CD14-positive monocyte (primary cell): ENCODE measurements around the gene KDR. TPM values are rescaled to one million over a fixed set of nuclear protein-coding genes. Genes with fewer than 3 reads are reported as not detected.

Source experiments
- DNase-seq, 3 donors: peaks; one replicate each; pipeline ENCODE4 v3.0.0-alpha.2; 2011 to 2022
- H2AFZ ChIP-seq: 2 replicates; pipeline ENCODE4 v1.6.0; 2012; ENCODE audit warnings: mild to moderate bottlenecking, low read depth, low read length, inconsistent platforms; ENCODE audit not compliant: insufficient read depth, poor library complexity, severe bottlenecking
- H3K27ac ChIP-seq, 2 donors: 1 replicate in 1 of 2; 2 replicates in 1 of 2; pipeline ENCODE4 v1.5.1; 2012 to 2013; ENCODE audit warnings: low read length in 2 of 2, control low read depth in 1 of 2, inconsistent platforms in 1 of 2, low read depth in 1 of 2, mild to moderate bottlenecking in 1 of 2
- H3K27me3 ChIP-seq, 2 donors: one replicate each; pipeline versions ENCODE4 v1.6.0 to v1.6.1; 2011 to 2013; ENCODE audit warnings: low read length in 2 of 2; ENCODE audit not compliant: control insufficient read depth in 2 of 2, insufficient read depth in 2 of 2
- H3K36me3 ChIP-seq, 2 donors: replicated peaks in 1 of 2; 1 replicate in 1 of 2; 2 replicates in 1 of 2; pipeline versions ENCODE4 v1.5.1 to v1.6.1; 2012 to 2013; ENCODE audit warnings: low read length in 2 of 2, control low read depth in 1 of 2, inconsistent platforms in 1 of 2, mild to moderate bottlenecking in 1 of 2; ENCODE audit not compliant: insufficient read depth in 2 of 2, control insufficient read depth in 1 of 2
- H3K4me1 ChIP-seq, 2 donors: 1 replicate in 1 of 2; 2 replicates in 1 of 2; pipeline versions ENCODE4 v1.5.1 to v1.6.1; 2012 to 2013; ENCODE audit warnings: low read length in 2 of 2, control low read depth in 1 of 2, inconsistent platforms in 1 of 2, mild to moderate bottlenecking in 1 of 2, moderate library complexity in 1 of 2; ENCODE audit not compliant: insufficient read depth in 2 of 2, control insufficient read depth in 1 of 2
- H3K4me2 ChIP-seq: replicated peaks from 2 replicates; pipeline ENCODE3; 2012; ENCODE audit warnings: low read length, moderate library complexity, mild to moderate bottlenecking; ENCODE audit not compliant: poor library complexity, severe bottlenecking; ENCODE audit errors: extremely low read depth
- H3K4me3 ChIP-seq, 3 experiments: fragments of 200-600 bp in 1 of 3; sonication (generic) in 1 of 3; replicated peaks in 1 of 3; 1 replicate in 2 of 3; 2 replicates in 1 of 3; pipeline ENCODE4 v1.5.1; 2011 to 2013; ENCODE audit warnings: low read length in 3 of 3, mild to moderate bottlenecking in 3 of 3, control low read depth in 2 of 3, low read depth in 2 of 3, inconsistent platforms in 1 of 3, moderate library complexity in 1 of 3
- H3K79me2 ChIP-seq: 2 replicates; pipeline ENCODE4 v1.6.0; 2012; ENCODE audit warnings: mild to moderate bottlenecking, control low read depth, inconsistent platforms, low read length, moderate library complexity; ENCODE audit not compliant: insufficient read depth
- H3K9ac ChIP-seq: 2 replicates; pipeline ENCODE4 v1.6.0; 2017; ENCODE audit warnings: low read length, mild to moderate bottlenecking; ENCODE audit not compliant: insufficient read depth, poor library complexity, severe bottlenecking
- H3K9me3 ChIP-seq, 2 donors: replicated peaks in 1 of 2; 1 replicate in 1 of 2; 2 replicates in 1 of 2; pipeline versions ENCODE4 v1.5.1 to v1.6.1; 2012 to 2013; ENCODE audit warnings: low read length in 2 of 2, control low read depth in 1 of 2; ENCODE audit not compliant: control insufficient read depth in 1 of 2, insufficient read depth in 1 of 2
- H4K20me1 ChIP-seq: 2 replicates; pipeline ENCODE4 v1.6.0; 2012; ENCODE audit warnings: mild to moderate bottlenecking, low read length, control low read depth, moderate library complexity; ENCODE audit not compliant: insufficient read depth
- H3K27ac Mint-ChIP-seq, 7 donors: one replicate each; pipeline ENCODE4 v1.8.0; 2020; ENCODE audit warnings: mild to moderate bottlenecking in 7 of 7, mixed read lengths in 7 of 7, moderate library complexity in 6 of 7, inconsistent platforms in 2 of 7
- H3K27me3 Mint-ChIP-seq, 3 donors: one replicate each; pipeline ENCODE4 v1.8.0; 2021 to 2022; ENCODE audit warnings: low read depth in 3 of 3, mild to moderate bottlenecking in 3 of 3, mixed read lengths in 3 of 3, moderate library complexity in 3 of 3, inconsistent platforms in 1 of 3
- H3K36me3 Mint-ChIP-seq, 2 donors: one replicate each; pipeline ENCODE4 v1.8.0; 2020; ENCODE audit warnings: mixed read lengths in 2 of 2, inconsistent platforms in 1 of 2, mild to moderate bottlenecking in 1 of 2
- H3K4me1 Mint-ChIP-seq: one replicate; pipeline ENCODE4 v1.8.0; 2020; ENCODE audit warnings: mild to moderate bottlenecking, mixed read lengths
- H3K4me3 Mint-ChIP-seq, 2 donors: one replicate each; pipeline ENCODE4 v1.8.0; 2020; ENCODE audit warnings: mild to moderate bottlenecking in 2 of 2, mixed read lengths in 2 of 2, moderate library complexity in 1 of 2
- H3K9me3 Mint-ChIP-seq, 7 donors: one replicate each; pipeline ENCODE4 v1.8.0; 2020 to 2022; ENCODE audit warnings: mixed read lengths in 7 of 7, mild to moderate bottlenecking in 6 of 7, moderate library complexity in 6 of 7, inconsistent platforms in 2 of 7
- CTCF ChIP-seq: fragments of 200-600 bp; IDR thresholded peaks from one replicate; pipeline ENCODE4 v1.8.0; 2022; ENCODE audit warnings: antibody characterized with exemption, mild to moderate bottlenecking
- WGBS: methylation state at CpG from one replicate; pipeline ENCODE4 v1.1.5; 2013; ENCODE audit warnings: missing lambda C conversion rate; ENCODE audit not compliant: insufficient coverage; 5-methylcytosine and 5-hydroxymethylcytosine counted together
- intact Hi-C, 2 donors: fragments of 100-400 bp; cut with micrococcal nuclease; formaldehyde crosslinking; loops; one replicate each; pipeline versions ENCODE4 v1.15.0 to v1.15.1; 2023
- polyA plus RNA-seq, 3 donors: library from polyadenylated mRNA; depleted of rRNA in 1 of 3; unstranded in 2 of 3; stranded (reverse) in 1 of 3; fragments of 300-500 nt in 2 of 3; fragments of >200 nt in 1 of 3; fragmentation: Illumina TruSeq in 2 of 3; gene quantifications; 1 replicate in 2 of 3; 2 replicates in 1 of 3; pipeline ENCODE4 v1.2.3, GENCODE V29; 2012 to 2021

KDR gene
- polyA plus RNA-seq, 3 donors = not detected

- H4K20me1 ChIP-seq = no peaks in the 10 kb centered on the region
- H3K4me2 ChIP-seq = no peak overlapping the region
- no peaks in the 10 kb centered on the region for H3K4me1 ChIP-seq
- Mint-ChIP-seq H3K36me3 (no peaks in the 10 kb centered on the region), H3K4me3 (no peak overlapping the region), H3K4me1 (peaks cover 3% of the 10 kb centered on the region), H3K27me3 (peaks cover 12 to 24% (median 24%) of the 10 kb centered on the region in 3 donors), H3K27ac (no peak overlapping the region), H3K9me3 (peaks cover 2 to 10% (median 4%) of the 10 kb centered on the region in 7 donors)
- intact Hi-C loops = no loop called here
- TF ChIP-seq CTCF = no peak
- no peaks in the 10 kb centered on the region for H3K9me3 ChIP-seq
- no peak overlapping the region for H3K9ac ChIP-seq
- 73% methylated on average over 2 of the region's 3 CpGs for WGBS
- H3K4me3 ChIP-seq = no peak overlapping the region
- H3K27ac ChIP-seq = no peak overlapping the region
- DNase-seq = no peak
- H3K36me3 ChIP-seq = no peaks in the 10 kb centered on the region
- no peak overlapping the region for H2AFZ ChIP-seq
- no peaks in the 10 kb centered on the region for H3K79me2 ChIP-seq
- peaks cover 3 to 29% of the 10 kb centered on the region in 2 donors for H3K27me3 ChIP-seq
Observed at GRCh38 chr4:55158957-55159356, 33.6 kb upstream of the KDR start.

- no peak for DNase-seq
- H3K9ac ChIP-seq = no peak overlapping the region
- H4K20me1 ChIP-seq = no peaks in the 10 kb centered on the region
- H3K36me3 ChIP-seq = no peaks in the 10 kb centered on the region
- no peak overlapping the region for H3K4me2 ChIP-seq
- TF ChIP-seq CTCF = no peak
- H3K9me3 ChIP-seq = no peaks in the 10 kb centered on the region
- no peaks in the 10 kb centered on the region for H3K4me1 ChIP-seq
- Mint-ChIP-seq H3K27me3 (peaks cover 12 to 24% (median 24%) of the 10 kb centered on the region in 3 donors), H3K27ac (no peak overlapping the region), H3K4me3 (peak overlapping the region in 1 of 2 donors; percentile 67), H3K4me1 (peaks cover 3% of the 10 kb centered on the region), H3K36me3 (no peaks in the 10 kb centered on the region), H3K9me3 (peaks cover 2 to 8% (median 4%) of the 10 kb centered on the region in 7 donors)
- H3K27ac ChIP-seq = no peak overlapping the region
- H3K79me2 ChIP-seq = no peaks in the 10 kb centered on the region
- intact Hi-C loops = no loop called here
- peaks cover 3 to 29% of the 10 kb centered on the region in 2 donors for H3K27me3 ChIP-seq
- no peak overlapping the region for H2AFZ ChIP-seq
- H3K4me3 ChIP-seq = no peak overlapping the region
- WGBS = 23% methylated on average over 36 of the region's 45 CpGs
Observed at GRCh38 chr4:55157559-55158277, 32.3 kb upstream of the KDR start.
